ENCODE results near the gene SLC25A45. TPM values are rescaled to one million over a fixed set of nuclear protein-coding genes. Genes with fewer than 3 reads are reported as not detected.

SLC25A45 gene
- total RNA-seq, 1 experiment from 2014 or later = 3.9 TPM

GRCh38 chr11:65375012-65375411 is 7.4 kb downstream of the SLC25A45 start:
- intact Hi-C loops (cut with micrococcal nuclease) = no loop called here
- POLR2A ChIA-PET = interaction anchor here (0.7 to 3.3 kb wide), 5 partner anchors 8 to 202 kb away, joined by 3 to 8 read pairs (median 4); partner anchors contain the start of gene NEAT1
- H3K27me3 Mint-ChIP-seq (ENCODE audit: insufficient read depth, unreplicated experiment) = no peaks in the 10 kb centered on the region
- H3K4me3 Mint-ChIP-seq (ENCODE audit: unreplicated experiment) = no peak overlapping the region
- DNase-seq (ENCODE audit: unreplicated experiment) = peak; percentile 40
- no peaks in the 10 kb centered on the region for H3K9me3 Mint-ChIP-seq (ENCODE audit: unreplicated experiment)
- no peaks in the 10 kb centered on the region for H3K36me3 Mint-ChIP-seq (ENCODE audit: insufficient read depth, unreplicated experiment)
- no TSS peak for BruUV-seq (replicated peaks)
- peaks cover 22% of the 10 kb centered on the region for H3K4me1 Mint-ChIP-seq (ENCODE audit: insufficient read depth, unreplicated experiment)
- CTCF ChIA-PET = interaction anchor here (0.6 kb wide), 1 partner anchor 24 kb away, joined by 3 read pairs; no protein-coding TSS in a partner anchor
- H3K27ac Mint-ChIP-seq (ENCODE audit: low read depth, unreplicated experiment) = peak overlapping the region; percentile 69
- TF ChIP-seq CTCF (IDR thresholded peaks at IDR 0.05; ENCODE audit: unreplicated experiment) = no peak

DNA sequence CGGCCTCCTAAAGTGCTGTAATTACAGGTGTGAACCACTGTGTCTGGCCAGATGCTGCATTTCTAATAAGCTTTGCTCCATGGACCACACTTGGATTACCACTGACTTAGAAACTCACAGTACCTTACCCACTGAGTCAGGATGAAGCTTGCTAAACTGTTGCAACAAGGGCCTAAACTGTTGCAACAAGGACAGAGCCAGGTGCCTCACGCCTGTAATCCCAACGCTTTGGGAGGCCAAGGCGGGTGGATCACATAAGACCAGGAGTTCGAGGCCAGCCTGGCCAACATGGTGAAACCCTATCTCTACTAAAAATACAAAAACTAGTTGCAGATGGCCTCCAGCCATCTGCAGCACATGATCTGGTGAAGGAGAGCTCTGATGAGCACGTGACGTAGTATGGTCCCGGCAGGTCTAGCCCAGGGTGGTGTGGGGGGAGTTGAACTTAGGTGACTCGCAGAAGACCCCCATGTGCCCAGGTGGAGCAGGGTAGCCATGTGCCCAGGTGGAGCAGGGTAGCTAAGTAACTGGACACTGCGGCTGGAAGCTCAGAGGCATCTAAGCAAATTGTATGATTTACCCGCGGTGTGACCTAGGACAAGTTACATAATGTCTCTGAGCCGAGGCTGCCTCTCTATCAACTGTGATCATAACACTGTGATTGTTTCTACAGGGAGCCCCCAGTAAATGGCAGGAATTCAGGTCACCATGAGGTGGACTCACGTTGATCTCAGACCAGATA is 8.4 kb downstream of the SLC25A45 start:
- no TSS peak for BruUV-seq (replicated peaks)
- intact Hi-C loops (cut with micrococcal nuclease) = no loop called here
- no peaks in the 10 kb centered on the region for H3K9me3 Mint-ChIP-seq (ENCODE audit: unreplicated experiment)
- H3K4me3 Mint-ChIP-seq (ENCODE audit: unreplicated experiment) = no peak overlapping the region
- H3K27me3 Mint-ChIP-seq (ENCODE audit: insufficient read depth, unreplicated experiment) = no peaks in the 10 kb centered on the region
- no peak for TF ChIP-seq CTCF (IDR thresholded peaks at IDR 0.05; ENCODE audit: unreplicated experiment)
- H3K36me3 Mint-ChIP-seq (ENCODE audit: insufficient read depth, unreplicated experiment) = no peaks in the 10 kb centered on the region
- H3K27ac Mint-ChIP-seq (ENCODE audit: low read depth, unreplicated experiment) = no peak overlapping the region
- CTCF ChIA-PET = no interaction called here
- POLR2A ChIA-PET = interaction anchor here (0.6 to 3.3 kb wide), 6 partner anchors 13 to 134 kb away, joined by 3 to 8 read pairs (median 4); partner anchors contain the start of gene NEAT1
- H3K4me1 Mint-ChIP-seq (ENCODE audit: insufficient read depth, unreplicated experiment) = peaks cover 22% of the 10 kb centered on the region
- peak; percentile 49 for DNase-seq (ENCODE audit: unreplicated experiment)

GRCh38 chr11:65370659-65371049 is 11.8 kb downstream of the SLC25A45 start:
- no peak for DNase-seq (ENCODE audit: unreplicated experiment)
- BruUV-seq (replicated peaks) = TSS peak; percentile 48
- TF ChIP-seq CTCF (IDR thresholded peaks at IDR 0.05; ENCODE audit: unreplicated experiment) = no peak
- ChIA-PET POLR2A (interaction anchor here (0.6 to 2.8 kb wide), 12 partner anchors 9 to 148 kb away, joined by 3 to 21 read pairs (median 4); partner anchors contain the start of genes FRMD8, MALAT1, NEAT1 and SLC25A45), CTCF (interaction anchor here (0.6 to 1.2 kb wide), 7 partner anchors 18 to 154 kb away, joined by 3 to 5 read pairs (median 4); partner anchors contain the start of gene SCYL1)
- H3K36me3 Mint-ChIP-seq (ENCODE audit: insufficient read depth, unreplicated experiment) = no peaks in the 10 kb centered on the region
- no peaks in the 10 kb centered on the region for H3K9me3 Mint-ChIP-seq (ENCODE audit: unreplicated experiment)
- H3K27me3 Mint-ChIP-seq (ENCODE audit: insufficient read depth, unreplicated experiment) = no peaks in the 10 kb centered on the region
- H3K27ac Mint-ChIP-seq (ENCODE audit: low read depth, unreplicated experiment) = no peak overlapping the region
- peaks cover 22% of the 10 kb centered on the region for H3K4me1 Mint-ChIP-seq (ENCODE audit: insufficient read depth, unreplicated experiment)
- intact Hi-C loops (cut with micrococcal nuclease) = no loop called here
- no peak overlapping the region for H3K4me3 Mint-ChIP-seq (ENCODE audit: unreplicated experiment)

- CTCF ChIA-PET = interaction anchor here (0.5 to 3.3 kb wide), 5 partner anchors 9 to 144 kb away, joined by 3 to 24 read pairs (median 3); no protein-coding TSS in a partner anchor
- no TSS peak for BruUV-seq (replicated peaks)
- POLR2A ChIA-PET = interaction anchor here (1.0 to 1.7 kb wide), 4 partner anchors 9 to 135 kb away, joined by 3 to 6 read pairs (median 4); no protein-coding TSS in a partner anchor
- intact Hi-C loops (cut with micrococcal nuclease) = loop anchor here (1.0 kb wide), 1 partner anchor 144 kb away; no protein-coding TSS in a partner anchor
- Mint-ChIP-seq H3K4me3 (ENCODE audit: unreplicated experiment) (no peak overlapping the region), H3K27me3 (ENCODE audit: insufficient read depth, unreplicated experiment) (no peaks in the 10 kb centered on the region), H3K36me3 (ENCODE audit: insufficient read depth, unreplicated experiment) (no peaks in the 10 kb centered on the region), H3K4me1 (ENCODE audit: insufficient read depth, unreplicated experiment) (peaks cover 9% of the 10 kb centered on the region), H3K9me3 (ENCODE audit: unreplicated experiment) (no peaks in the 10 kb centered on the region), H3K27ac (ENCODE audit: low read depth, unreplicated experiment) (no peak overlapping the region)
- TF ChIP-seq CTCF (IDR thresholded peaks at IDR 0.05; ENCODE audit: unreplicated experiment) = peak; percentile 72
- peak; percentile 87 for DNase-seq (ENCODE audit: unreplicated experiment)
Observed at GRCh38 chr11:65366340-65366773, 16.1 kb downstream of the SLC25A45 start.
